HG02852 (cell line): ENCODE results near the gene FTH1.

Experiments
- ATAC-seq: cut with Tn5 transposase; IDR thresholded peaks from one replicate; pipeline ENCODE4 v1.9.1; 2021; ENCODE audit warnings: mild to moderate bottlenecking, moderate library complexity; ENCODE audit not compliant: unreplicated experiment

FTH1 gene

GRCh38 chr11:61917334-61918109 lies 49.9 kb downstream of the FTH1 start, which contains the start of gene RAB3IL1:
RAB3IL1 (minus strand) TSS chr11:61917566; CDS start chr11:61917367, 199 bp downstream.
- ATAC-seq = no peak

- no peak for ATAC-seq
Observed at GRCh38 chr11:61916737-61917333, 50.6 kb downstream of the FTH1 start.

GRCh38 chr11:61914471-61915171 lies 52.8 kb downstream of the FTH1 start:
- ATAC-seq = no peak
